Measurements from ENCODE around the gene GPR107. TPM values are rescaled to one million over a fixed set of nuclear protein-coding genes. Genes with fewer than 3 reads are reported as not detected.
A peak's percentile ranks its signal among the peaks of the same experiment; 100 is the strongest.

Gene GPR107
- total RNA-seq, 4 donors from 2014 or later = 28.1 to 34.5 (median 32.9) TPM

DNA sequence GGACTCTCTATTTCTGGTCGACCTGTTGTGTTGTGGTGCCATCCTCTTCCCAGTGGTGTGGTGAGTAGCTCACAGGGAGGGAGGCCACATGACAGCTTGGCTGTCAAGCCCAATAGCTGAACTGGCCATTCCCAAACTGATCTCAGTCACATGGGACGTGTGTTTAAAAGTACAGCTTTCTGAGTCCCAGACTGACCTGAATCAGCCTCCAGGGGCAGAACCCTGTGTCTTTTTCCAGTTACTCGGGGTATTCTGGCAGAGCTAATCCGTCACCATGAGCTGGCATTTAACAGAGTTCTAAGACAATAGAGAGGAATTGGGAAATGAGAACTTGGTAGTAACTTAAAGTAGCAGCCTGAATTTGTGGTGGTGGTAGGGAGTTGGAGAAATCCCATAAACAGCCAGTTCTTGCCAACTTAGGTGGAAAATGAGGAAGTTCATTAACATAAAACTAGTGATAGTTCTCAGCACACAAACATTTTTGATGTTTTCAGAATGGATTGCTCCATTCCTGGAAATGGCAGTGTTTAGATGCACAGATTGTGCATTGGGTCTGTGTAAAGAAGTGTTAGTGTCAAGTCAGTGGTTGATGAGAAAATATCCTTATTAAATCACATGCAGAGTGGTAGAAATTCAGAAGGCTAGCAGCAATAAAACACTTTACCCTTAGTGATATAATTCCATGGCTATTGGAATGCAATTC is 50.9 kb downstream of the GPR107 start:
- TF ChIP-seq CTCF (IDR thresholded peaks at IDR 0.05) = no peak
- TF ChIP-seq POLR2A (IDR thresholded peaks at IDR 0.05) = no peak
- intact Hi-C loops (cut with DNase I; ENCODE audit: low total_unique reads) = loop anchor here (5.0 to 10.0 kb wide), 4 partner anchors 133 to 1018 kb away; no protein-coding TSS in a partner anchor
- no peak for DNase-seq (ENCODE audit: low spot score in 2 of 2)
- no peak overlapping the region for H3K4me3 ChIP-seq (ENCODE audit: low read depth, poor library complexity, severe bottlenecking)
- 59 to 73% methylated on average over 4 of the region's 4 CpGs for WGBS, 2 donors

- intact Hi-C loops (cut with DNase I; ENCODE audit: low total_unique reads) = loop anchor here (5.0 to 10.0 kb wide), 4 partner anchors 130 to 1015 kb away; no protein-coding TSS in a partner anchor
- TF ChIP-seq POLR2A (IDR thresholded peaks at IDR 0.05) = no peak
- TF ChIP-seq CTCF (IDR thresholded peaks at IDR 0.05) = no peak
- no peak overlapping the region for H3K4me3 ChIP-seq (ENCODE audit: low read depth, poor library complexity, severe bottlenecking)
- 93% methylated on average over 2 of the region's 2 CpGs for WGBS, 2 donors
- no peak for DNase-seq (ENCODE audit: low spot score in 2 of 2)
Measured at GRCh38 chr9:130106860-130107233, 53.1 kb downstream of the GPR107 start.

GRCh38 chr9:130107234-130107861 is 53.6 kb downstream of the GPR107 start:
- TF ChIP-seq CTCF (IDR thresholded peaks at IDR 0.05) (peak in 1 of 3 donors; percentile 62), POLR2A (IDR thresholded peaks at IDR 0.05) (no peak)
- 23 to 24% methylated on average over 10 of the region's 10 CpGs for WGBS, 2 donors

GRCh38 chr9:130107955-130108354 is 54.2 kb downstream of the GPR107 start:
- TF ChIP-seq CTCF (IDR thresholded peaks at IDR 0.05) (no peak), POLR2A (IDR thresholded peaks at IDR 0.05) (no peak)
- intact Hi-C loops (cut with DNase I; ENCODE audit: low total_unique reads) = loop anchor here (5.0 to 10.0 kb wide), 4 partner anchors 129 to 1014 kb away; no protein-coding TSS in a partner anchor
- DNase-seq (ENCODE audit: low spot score in 2 of 2) = no peak
- no peak overlapping the region for H3K4me3 ChIP-seq (ENCODE audit: low read depth, poor library complexity, severe bottlenecking)
- 89 to 97% methylated on average over 2 of the region's 2 CpGs for WGBS, 2 donors

More at GRCh38 chr9:130107234-130107861, 53.6 kb downstream of the GPR107 start:
- no peak overlapping the region for H3K4me3 ChIP-seq (ENCODE audit: low read depth, poor library complexity, severe bottlenecking)
- DNase-seq (ENCODE audit: low spot score in 2 of 2) = peak; percentile 82 to 94
- intact Hi-C loops (cut with DNase I; ENCODE audit: low total_unique reads) = loop anchor here (5.0 to 10.0 kb wide), 4 partner anchors 130 to 1015 kb away; no protein-coding TSS in a partner anchor

DNA sequence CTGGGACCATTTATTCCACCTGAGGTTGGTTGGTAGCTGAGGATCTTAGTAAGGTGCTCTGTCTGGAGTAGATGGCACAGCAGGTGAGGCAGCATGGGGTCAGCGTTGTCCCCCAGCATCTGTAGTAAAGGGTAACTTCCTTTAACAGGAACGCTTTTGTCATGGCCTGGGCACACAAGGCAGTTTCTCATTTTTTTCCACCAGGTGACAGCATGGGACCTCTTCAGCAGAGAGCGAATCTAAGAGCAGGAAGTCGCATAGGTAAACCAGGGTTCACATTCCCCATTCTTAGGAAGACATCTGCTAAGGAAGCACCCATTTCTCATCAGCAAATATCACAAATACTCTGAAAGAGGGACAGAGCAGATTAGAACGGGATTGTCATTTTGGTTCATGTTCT is 56.5 kb downstream of the GPR107 start:
- TF ChIP-seq CTCF (IDR thresholded peaks at IDR 0.05) = no peak
- TF ChIP-seq POLR2A (IDR thresholded peaks at IDR 0.05) = no peak
- DNase-seq (ENCODE audit: low spot score in 2 of 2) = no peak
- WGBS, 2 donors = 90% methylated on average over 5 of the region's 5 CpGs
- no peak overlapping the region for H3K4me3 ChIP-seq (ENCODE audit: low read depth, poor library complexity, severe bottlenecking)
- intact Hi-C loops (cut with DNase I; ENCODE audit: low total_unique reads) = no loop called here

All from lower leg skin (tissue), 4 donors.